Liver (tissue), 9 donors: ENCODE data around the gene IMPG1. TPM values are rescaled to one million over a fixed set of nuclear protein-coding genes. Genes with fewer than 3 reads are reported as not detected.

Source experiments
- DNase-seq: peaks from one replicate; pipeline ENCODE4 v3.0.0-alpha.2; 2017; ENCODE audit warnings: low spot score
- H3K27ac ChIP-seq, 2 donors: one replicate each; pipeline ENCODE4 v1.7.0; 2013; ENCODE audit warnings: inconsistent platforms in 2 of 2, low read length in 2 of 2, control low read depth in 1 of 2, low read depth in 1 of 2, mild to moderate bottlenecking in 1 of 2
- H3K27me3 ChIP-seq, 4 donors: one replicate each; pipeline versions ENCODE4 v1.6.1 to v1.7.0; 2013; ENCODE audit warnings: low read length in 3 of 4, inconsistent platforms in 1 of 4, mild to moderate bottlenecking in 1 of 4, moderate library complexity in 1 of 4; ENCODE audit not compliant: control insufficient read depth in 4 of 4, insufficient read depth in 4 of 4
- H3K36me3 ChIP-seq, 4 donors: one replicate each; pipeline versions ENCODE4 v1.6.1 to v1.7.0; 2013; ENCODE audit warnings: low read length in 3 of 4, mild to moderate bottlenecking in 3 of 4, low read depth in 1 of 4, moderate library complexity in 1 of 4; ENCODE audit not compliant: control insufficient read depth in 4 of 4, insufficient read depth in 3 of 4
- H3K4me1 ChIP-seq, 4 donors: one replicate each; pipeline versions ENCODE4 v1.6.1 to v1.7.0; 2013; ENCODE audit warnings: low read length in 3 of 4, mild to moderate bottlenecking in 3 of 4, moderate library complexity in 1 of 4; ENCODE audit not compliant: control insufficient read depth in 4 of 4, insufficient read depth in 4 of 4
- H3K4me3 ChIP-seq, 3 donors: one replicate each; pipeline versions ENCODE4 v1.6.1 to v1.7.0; 2013; ENCODE audit warnings: low read length in 3 of 3, control low read depth in 1 of 3, low read depth in 1 of 3, mild to moderate bottlenecking in 1 of 3
- H3K9ac ChIP-seq, 2 donors: one replicate each; pipeline ENCODE4 v1.7.0; 2013; ENCODE audit warnings: low read length in 2 of 2, mild to moderate bottlenecking in 2 of 2, moderate library complexity in 2 of 2, control low read depth in 1 of 2, low read depth in 1 of 2
- H3K9me3 ChIP-seq, 4 donors: one replicate each; pipeline versions ENCODE4 v1.6.1 to v1.7.0; 2013; ENCODE audit warnings: low read length in 3 of 4; ENCODE audit not compliant: control insufficient read depth in 4 of 4
- EGR1 ChIP-seq, 2 donors: IDR thresholded peaks; 2 replicates each; pipeline ENCODE4 v1.6.1; 2016 to 2018; ENCODE audit warnings: antibody characterized with exemption in 2 of 2, low read depth in 2 of 2
- FOXA1 ChIP-seq: IDR thresholded peaks from 2 replicates; pipeline ENCODE4 v1.6.1; 2016; ENCODE audit warnings: antibody characterized with exemption
- FOXA2 ChIP-seq: IDR thresholded peaks from 2 replicates; pipeline ENCODE4 v1.6.1; 2016; ENCODE audit warnings: antibody characterized with exemption
- GABPA ChIP-seq, 2 donors: IDR thresholded peaks in 1 of 2; conservative IDR thresholded peaks in 1 of 2; 2 replicates each; pipeline ENCODE4 v1.6.1; 2016; ENCODE audit warnings: antibody characterized with exemption in 2 of 2, mild to moderate bottlenecking in 1 of 2, moderate library complexity in 1 of 2
- HNF4A ChIP-seq, 2 donors: conservative IDR thresholded peaks; 2 replicates each; pipeline ENCODE4 v1.6.1; 2016; ENCODE audit warnings: antibody characterized with exemption in 2 of 2, mild to moderate bottlenecking in 2 of 2
- HNF4G ChIP-seq: IDR thresholded peaks from 2 replicates; pipeline ENCODE4 v1.6.1; 2016; ENCODE audit warnings: antibody characterized with exemption
- JUND ChIP-seq, 2 donors: IDR thresholded peaks; 2 replicates each; pipeline ENCODE4 v1.6.1; 2016; ENCODE audit warnings: antibody characterized with exemption in 2 of 2
- MAX ChIP-seq: IDR thresholded peaks from 2 replicates; pipeline ENCODE4 v1.6.1; 2016; ENCODE audit warnings: antibody characterized with exemption
- NR2F2 ChIP-seq: IDR thresholded peaks from 2 replicates; pipeline ENCODE4 v1.6.1; 2016; ENCODE audit warnings: antibody characterized with exemption
- RAD21 ChIP-seq, 2 donors: IDR thresholded peaks; 2 replicates each; pipeline ENCODE4 v1.6.1; 2016; ENCODE audit warnings: antibody characterized with exemption in 2 of 2, mild to moderate bottlenecking in 2 of 2
- RXRA ChIP-seq, 2 donors: IDR thresholded peaks; 2 replicates each; pipeline ENCODE4 v1.6.1; 2017 to 2018; ENCODE audit warnings: antibody characterized with exemption in 2 of 2, mild to moderate bottlenecking in 1 of 2
- SP1 ChIP-seq: IDR thresholded peaks from 2 replicates; pipeline ENCODE4 v1.6.1; 2018; ENCODE audit warnings: antibody characterized with exemption, mild to moderate bottlenecking
- YY1 ChIP-seq: IDR thresholded peaks from 2 replicates; pipeline ENCODE4 v1.6.1; 2016; ENCODE audit warnings: antibody characterized with exemption, mild to moderate bottlenecking
- WGBS: extraction: QIAGEN DNeasy Blood & Tissue Kit; methylation state at CpG from one replicate; pipeline ENCODE4 v1.1.7; 2013; 5-methylcytosine and 5-hydroxymethylcytosine counted together
- polyA plus RNA-seq, 2 donors: library from polyadenylated mRNA; stranded (reverse) in 1 of 2; unstranded in 1 of 2; fragments of 200-250 nt in 1 of 2; fragments of >200 nt in 1 of 2; fragmentation: Nextera tagmentation in 1 of 2; extraction: Ambion mirVana in 1 of 2; gene quantifications; one replicate each; pipeline versions ENCODE4 v1.2.1 to v1.2.3, GENCODE V29; 2013 to 2015
- total RNA-seq, 2 donors: library from RNA; depleted of rRNA; stranded (reverse); fragments of >200 nt; gene quantifications; one replicate each; pipeline ENCODE4 v1.2.3, GENCODE V29; 2014
- TF ChIP-seq, protein P1 (sequence below): fragments of 150-350 bp; IDR thresholded peaks from 2 replicates; pipeline ENCODE4 v1.5.1; 2017; ENCODE audit warnings: improper control_type of control experiment, low read depth, low read length; ENCODE audit not compliant: missing input control
- TF ChIP-seq, protein P2 (sequence below): IDR thresholded peaks from 2 replicates; pipeline ENCODE4 v1.6.1; 2016; ENCODE audit warnings: antibody characterized with exemption, mild to moderate bottlenecking
- TF ChIP-seq, protein P3 (sequence below): IDR thresholded peaks from 2 replicates; pipeline ENCODE4 v1.6.1; 2016; ENCODE audit warnings: antibody characterized with exemption
- donor health status: healthy.
- donor health status: healthy.
- donor health status: healthy.
- donor health status: healthy.
- donor health status: healthy.

Gene IMPG1
- total and polyA plus RNA-seq, 4 donors, result not detected

- Histone ChIP-seq H3K27ac (no peak overlapping the region), H3K4me1 (no peaks in the 10 kb centered on the region), H3K9me3 (no peaks in the 10 kb centered on the region), H3K9ac (no peak overlapping the region), H3K27me3 (no peaks in the 10 kb centered on the region), H3K4me3 (no peak overlapping the region), H3K36me3 (no peaks in the 10 kb centered on the region)
- WGBS, result 79% methylated on average over 1 of the region's 1 CpG
- DNase-seq, result no peak
- TF ChIP-seq RXRA (IDR thresholded peaks at IDR 0.05) (no peak), GABPA (IDR thresholded peaks at IDR 0.05 in 1 of 2, conservative IDR thresholded peaks at IDR 0.05 in 1 of 2) (no peak), MAX (no peak), FOXA1 (no peak), RAD21 (IDR thresholded peaks at IDR 0.05) (no peak), YY1 (no peak), JUND (IDR thresholded peaks at IDR 0.05) (no peak), HNF4A (conservative IDR thresholded peaks at IDR 0.05) (no peak), HNF4G (no peak), EGR1 (IDR thresholded peaks at IDR 0.05; ENCODE audit: low read depth in 2 of 2) (no peak), FOXA2 (no peak), NR2F2 (no peak)
- TF ChIP-seq, protein P1, sequence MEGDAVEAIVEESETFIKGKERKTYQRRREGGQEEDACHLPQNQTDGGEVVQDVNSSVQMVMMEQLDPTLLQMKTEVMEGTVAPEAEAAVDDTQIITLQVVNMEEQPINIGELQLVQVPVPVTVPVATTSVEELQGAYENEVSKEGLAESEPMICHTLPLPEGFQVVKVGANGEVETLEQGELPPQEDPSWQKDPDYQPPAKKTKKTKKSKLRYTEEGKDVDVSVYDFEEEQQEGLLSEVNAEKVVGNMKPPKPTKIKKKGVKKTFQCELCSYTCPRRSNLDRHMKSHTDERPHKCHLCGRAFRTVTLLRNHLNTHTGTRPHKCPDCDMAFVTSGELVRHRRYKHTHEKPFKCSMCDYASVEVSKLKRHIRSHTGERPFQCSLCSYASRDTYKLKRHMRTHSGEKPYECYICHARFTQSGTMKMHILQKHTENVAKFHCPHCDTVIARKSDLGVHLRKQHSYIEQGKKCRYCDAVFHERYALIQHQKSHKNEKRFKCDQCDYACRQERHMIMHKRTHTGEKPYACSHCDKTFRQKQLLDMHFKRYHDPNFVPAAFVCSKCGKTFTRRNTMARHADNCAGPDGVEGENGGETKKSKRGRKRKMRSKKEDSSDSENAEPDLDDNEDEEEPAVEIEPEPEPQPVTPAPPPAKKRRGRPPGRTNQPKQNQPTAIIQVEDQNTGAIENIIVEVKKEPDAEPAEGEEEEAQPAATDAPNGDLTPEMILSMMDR, result no peak
- TF ChIP-seq, protein P2, sequence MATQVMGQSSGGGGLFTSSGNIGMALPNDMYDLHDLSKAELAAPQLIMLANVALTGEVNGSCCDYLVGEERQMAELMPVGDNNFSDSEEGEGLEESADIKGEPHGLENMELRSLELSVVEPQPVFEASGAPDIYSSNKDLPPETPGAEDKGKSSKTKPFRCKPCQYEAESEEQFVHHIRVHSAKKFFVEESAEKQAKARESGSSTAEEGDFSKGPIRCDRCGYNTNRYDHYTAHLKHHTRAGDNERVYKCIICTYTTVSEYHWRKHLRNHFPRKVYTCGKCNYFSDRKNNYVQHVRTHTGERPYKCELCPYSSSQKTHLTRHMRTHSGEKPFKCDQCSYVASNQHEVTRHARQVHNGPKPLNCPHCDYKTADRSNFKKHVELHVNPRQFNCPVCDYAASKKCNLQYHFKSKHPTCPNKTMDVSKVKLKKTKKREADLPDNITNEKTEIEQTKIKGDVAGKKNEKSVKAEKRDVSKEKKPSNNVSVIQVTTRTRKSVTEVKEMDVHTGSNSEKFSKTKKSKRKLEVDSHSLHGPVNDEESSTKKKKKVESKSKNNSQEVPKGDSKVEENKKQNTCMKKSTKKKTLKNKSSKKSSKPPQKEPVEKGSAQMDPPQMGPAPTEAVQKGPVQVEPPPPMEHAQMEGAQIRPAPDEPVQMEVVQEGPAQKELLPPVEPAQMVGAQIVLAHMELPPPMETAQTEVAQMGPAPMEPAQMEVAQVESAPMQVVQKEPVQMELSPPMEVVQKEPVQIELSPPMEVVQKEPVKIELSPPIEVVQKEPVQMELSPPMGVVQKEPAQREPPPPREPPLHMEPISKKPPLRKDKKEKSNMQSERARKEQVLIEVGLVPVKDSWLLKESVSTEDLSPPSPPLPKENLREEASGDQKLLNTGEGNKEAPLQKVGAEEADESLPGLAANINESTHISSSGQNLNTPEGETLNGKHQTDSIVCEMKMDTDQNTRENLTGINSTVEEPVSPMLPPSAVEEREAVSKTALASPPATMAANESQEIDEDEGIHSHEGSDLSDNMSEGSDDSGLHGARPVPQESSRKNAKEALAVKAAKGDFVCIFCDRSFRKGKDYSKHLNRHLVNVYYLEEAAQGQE, result no peak
- TF ChIP-seq, protein P3, sequence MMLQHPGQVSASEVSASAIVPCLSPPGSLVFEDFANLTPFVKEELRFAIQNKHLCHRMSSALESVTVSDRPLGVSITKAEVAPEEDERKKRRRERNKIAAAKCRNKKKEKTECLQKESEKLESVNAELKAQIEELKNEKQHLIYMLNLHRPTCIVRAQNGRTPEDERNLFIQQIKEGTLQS, result no peak
Observed at GRCh38 chr6:76057469-76057868, 15.0 kb downstream of the IMPG1 start.

- Histone ChIP-seq H3K27me3 (no peaks in the 10 kb centered on the region), H3K4me3 (no peak overlapping the region), H3K4me1 (no peaks in the 10 kb centered on the region), H3K9me3 (no peaks in the 10 kb centered on the region), H3K27ac (no peak overlapping the region), H3K9ac (no peak overlapping the region), H3K36me3 (no peaks in the 10 kb centered on the region)
- WGBS, result 57% methylated on average over 3 of the region's 3 CpGs
- no peak for DNase-seq
- TF ChIP-seq GABPA (IDR thresholded peaks at IDR 0.05 in 1 of 2, conservative IDR thresholded peaks at IDR 0.05 in 1 of 2) (no peak), MAX (no peak), SP1 (no peak), HNF4A (conservative IDR thresholded peaks at IDR 0.05) (no peak), RXRA (IDR thresholded peaks at IDR 0.05) (no peak), YY1 (no peak), NR2F2 (no peak)
- TF ChIP-seq, protein P3, result no peak
- TF ChIP-seq, protein P1, result no peak
Observed at GRCh38 chr6:76052314-76052713, 20.1 kb downstream of the IMPG1 start.
